WTC11 (cell line): ENCODE results near the gene KRT222. TPM values are rescaled to one million over a fixed set of nuclear protein-coding genes. Genes with fewer than 3 reads are reported as not detected.

Experiments
- ATAC-seq: fragments of 200-7000 bp; cut with Tn5 transposase; 2 replicates; pipeline ENCODE4 v1.10.0; 2021; ENCODE audit warnings: mild to moderate bottlenecking, moderate library complexity
- CTCF ChIA-PET: fragments of 300-600 bp; sonication (Branson Sonifier 250); formaldehyde crosslinking; loops from one replicate; lab custom pipeline; 2021; ENCODE audit warnings: antibody characterized with exemption; lab: Charles Lee
- POLR2A ChIA-PET: fragments of 350-600 bp; sonication (Branson Sonifier 250); formaldehyde crosslinking; loops from one replicate; lab custom pipeline; 2021; ENCODE audit warnings: antibody characterized with exemption; lab: Charles Lee
- DNase-seq: peaks from one replicate; pipeline ENCODE4 v3.0.0; 2021; ENCODE audit warnings: low spot score
- H3K27ac Mint-ChIP-seq: 2 replicates; pipeline ENCODE4 v1.8.0; 2021; ENCODE audit warnings: mixed read lengths
- H3K27me3 Mint-ChIP-seq: 2 replicates; pipeline ENCODE4 v1.8.0; 2021; ENCODE audit warnings: low read depth, mild to moderate bottlenecking, moderate library complexity, mixed read lengths
- H3K36me3 Mint-ChIP-seq: 2 replicates; pipeline ENCODE4 v1.8.0; 2021; ENCODE audit warnings: mixed read lengths
- H3K4me1 Mint-ChIP-seq: 2 replicates; pipeline ENCODE4 v1.8.0; 2022; ENCODE audit warnings: mixed read lengths
- H3K4me3 Mint-ChIP-seq: 2 replicates; pipeline ENCODE4 v1.8.0; 2021; ENCODE audit warnings: mild to moderate bottlenecking, moderate library complexity, mixed read lengths
- H3K9me3 Mint-ChIP-seq: 2 replicates; pipeline ENCODE4 v1.8.0; 2021; ENCODE audit warnings: mixed read lengths
- AFF4 ChIP-seq: sonication (generic); formaldehyde crosslinking; IDR thresholded peaks from 2 replicates; pipeline ENCODE4 v1.8.1; 2023; ENCODE audit warnings: mild to moderate bottlenecking, missing genetic modification reagents, borderline replicate concordance
- ATF1 ChIP-seq: sonication (generic); formaldehyde crosslinking; IDR thresholded peaks from 2 replicates; pipeline ENCODE4 v1.8.1; 2023; ENCODE audit warnings: mild to moderate bottlenecking, moderate library complexity, missing genetic modification reagents
- CDX4 ChIP-seq: fragments of 250-450 bp; sonication (Bioruptor Pico); IDR thresholded peaks from 2 replicates; pipeline ENCODE4 v1.9.0; 2021; ENCODE audit warnings: moderate library complexity, mild to moderate bottlenecking, inconsistent platforms, borderline replicate concordance
- E2F5 ChIP-seq: sonication (generic); formaldehyde crosslinking; IDR thresholded peaks from 2 replicates; pipeline ENCODE4 v1.8.1; 2022; ENCODE audit warnings: mild to moderate bottlenecking, moderate library complexity, missing genetic modification reagents
- ELF4 ChIP-seq: sonication (generic); formaldehyde crosslinking; IDR thresholded peaks from 2 replicates; pipeline ENCODE4 v1.8.1; 2022; ENCODE audit warnings: low read depth, mild to moderate bottlenecking, moderate library complexity, missing genetic modification reagents
- EMX1 ChIP-seq: fragments of 250-450 bp; sonication (Bioruptor Pico); IDR thresholded peaks from 2 replicates; pipeline ENCODE4 v1.8.0; 2021; ENCODE audit warnings: mild to moderate bottlenecking
- ETV6 ChIP-seq: sonication (generic); formaldehyde crosslinking; IDR thresholded peaks from 2 replicates; pipeline ENCODE4 v1.8.1; 2022; ENCODE audit warnings: mild to moderate bottlenecking, missing genetic modification reagents
- GABPB1 ChIP-seq: sonication (generic); formaldehyde crosslinking; IDR thresholded peaks from 2 replicates; pipeline ENCODE4 v1.8.1; 2023; ENCODE audit warnings: mild to moderate bottlenecking, missing genetic modification reagents
- IRF1 ChIP-seq: sonication (generic); formaldehyde crosslinking; IDR thresholded peaks from 2 replicates; pipeline ENCODE4 v1.8.0; 2023; ENCODE audit warnings: missing genetic modification reagents
- KAT7 ChIP-seq: sonication (generic); formaldehyde crosslinking; IDR thresholded peaks from 2 replicates; pipeline ENCODE4 v1.8.1; 2023; ENCODE audit warnings: missing genetic modification reagents, mild to moderate bottlenecking, borderline replicate concordance
- MXD4 ChIP-seq: fragments of 250-450 bp; sonication (Bioruptor Pico); IDR thresholded peaks from 2 replicates; pipeline ENCODE4 v1.8.0; 2021; ENCODE audit warnings: mild to moderate bottlenecking, moderate library complexity, borderline replicate concordance
- MYBL2 ChIP-seq: sonication (generic); formaldehyde crosslinking; IDR thresholded peaks from 2 replicates; pipeline ENCODE4 v1.8.1; 2023; ENCODE audit warnings: mild to moderate bottlenecking, moderate library complexity, missing genetic modification reagents
- NFATC4 ChIP-seq: fragments of 250-450 bp; sonication (Bioruptor Pico); IDR thresholded peaks from 2 replicates; pipeline ENCODE4 v1.9.0; 2021; ENCODE audit warnings: mild to moderate bottlenecking
- NR3C1 ChIP-seq: sonication (generic); formaldehyde crosslinking; conservative IDR thresholded peaks from 2 replicates; pipeline ENCODE4 v1.8.1; 2023; ENCODE audit warnings: low read depth, mild to moderate bottlenecking, missing genetic modification reagents
- OVOL2 ChIP-seq: fragments of 250-450 bp; sonication (Bioruptor Pico); IDR thresholded peaks from 2 replicates; pipeline ENCODE4 v1.9.0; 2021; ENCODE audit warnings: mild to moderate bottlenecking, borderline replicate concordance
- PRRX2 ChIP-seq: fragments of 250-450 bp; sonication (Bioruptor Pico); IDR thresholded peaks from 2 replicates; pipeline ENCODE4 v1.8.0; 2021; ENCODE audit warnings: mild to moderate bottlenecking
- SP1 ChIP-seq: sonication (generic); formaldehyde crosslinking; conservative IDR thresholded peaks from 2 replicates; pipeline ENCODE4 v1.8.1; 2022; ENCODE audit warnings: missing genetic modification reagents
- TEAD1 ChIP-seq: sonication (generic); formaldehyde crosslinking; IDR thresholded peaks from 2 replicates; pipeline ENCODE4 v1.8.0; 2022; ENCODE audit warnings: mild to moderate bottlenecking, missing genetic modification reagents
- ZBTB21 ChIP-seq: sonication (generic); formaldehyde crosslinking; IDR thresholded peaks from 2 replicates; pipeline ENCODE4 v1.8.1; 2023; ENCODE audit warnings: mild to moderate bottlenecking, missing genetic modification reagents, borderline replicate concordance
- ZBTB43 ChIP-seq: sonication (generic); formaldehyde crosslinking; IDR thresholded peaks from 2 replicates; pipeline ENCODE4 v1.8.1; 2023; ENCODE audit warnings: mild to moderate bottlenecking, missing genetic modification reagents
- ZNF317 ChIP-seq: sonication (generic); formaldehyde crosslinking; IDR thresholded peaks from 2 replicates; pipeline ENCODE4 v1.8.1; 2023; ENCODE audit warnings: low read depth, mild to moderate bottlenecking, moderate library complexity, missing genetic modification reagents, borderline replicate concordance
- ZNF416 ChIP-seq: fragments of 250-450 bp; sonication (Bioruptor Pico); IDR thresholded peaks from 2 replicates; pipeline ENCODE4 v1.9.0; 2021; ENCODE audit warnings: mild to moderate bottlenecking, inconsistent platforms
- ZNF671 ChIP-seq: fragments of 250-450 bp; sonication (Bioruptor Pico); IDR thresholded peaks from 2 replicates; pipeline ENCODE4 v1.8.0; 2021; ENCODE audit warnings: mild to moderate bottlenecking
- ZSCAN18 ChIP-seq: fragments of 250-450 bp; sonication (Bioruptor Pico); IDR thresholded peaks from 2 replicates; pipeline ENCODE4 v2.1.2; 2022; ENCODE audit warnings: mild to moderate bottlenecking, moderate library complexity
- total RNA-seq: library from RNA; stranded (reverse); gene quantifications from 3 replicates; pipeline ENCODE4 v1.2.3, GENCODE V29; 2021

Gene KRT222
- total RNA-seq, 1 experiment from 2014 or later, result 0.09 TPM

- TF ChIP-seq ATF1 (CRISPR knock-in tag), result no peak
- TF ChIP-seq ZBTB21 (CRISPR knock-in tag), result no peak
- no peak for TF ChIP-seq KAT7 (CRISPR knock-in tag)
- TF ChIP-seq NR3C1 (CRISPR knock-in tag), result no peak
- no peak for TF ChIP-seq ZNF416 (CRISPR knock-in tag)
- no peak for TF ChIP-seq E2F5 (CRISPR knock-in tag)
- TF ChIP-seq ZNF671, result no peak
- TF ChIP-seq ZBTB43 (CRISPR knock-in tag), result no peak
- no peak for TF ChIP-seq ELF4 (CRISPR knock-in tag)
Measured at GRCh38 chr17:40695874-40696472, 31.0 kb upstream of the KRT222 start (continued).

- ChIA-PET POLR2A (no interaction called here), CTCF (interaction anchor here (0.6 to 1.6 kb wide), 2 partner anchors 30 to 193 kb away, joined by 3 to 4 read pairs; partner anchors contain the start of genes KRT222 and TNS4)
- no peak for TF ChIP-seq KAT7 (CRISPR knock-in tag)
- no peak for TF ChIP-seq CDX4 (CRISPR knock-in tag)
- TF ChIP-seq GABPB1 (CRISPR knock-in tag), result no peak
- TF ChIP-seq OVOL2 (CRISPR knock-in tag), result no peak
- Mint-ChIP-seq H3K4me1 (peaks cover 5% of the 10 kb centered on the region), H3K36me3 (no peaks in the 10 kb centered on the region), H3K4me3 (no peak overlapping the region), H3K27me3 (no peaks in the 10 kb centered on the region), H3K27ac (no peak overlapping the region), H3K9me3 (no peaks in the 10 kb centered on the region)
- ATAC-seq (no peak), DNase-seq (no peak)
Measured at GRCh38 chr17:40694584-40694983, 29.6 kb upstream of the KRT222 start.

- POLR2A ChIA-PET, result no interaction called here
- DNase-seq, result no peak
- no peaks in the 10 kb centered on the region for H3K4me1 Mint-ChIP-seq
- H3K27ac Mint-ChIP-seq, result no peak overlapping the region
- no peak for ATAC-seq
- TF ChIP-seq ETV6, result no peak
- no peak for TF ChIP-seq SP1 (CRISPR knock-in tag)
- no peak for TF ChIP-seq NFATC4 (CRISPR knock-in tag)
- TF ChIP-seq OVOL2 (CRISPR knock-in tag), result no peak
- TF ChIP-seq AFF4 (CRISPR knock-in tag), result no peak
- TF ChIP-seq NR3C1 (CRISPR knock-in tag), result no peak
- no peak for TF ChIP-seq ZSCAN18
- TF ChIP-seq IRF1 (CRISPR knock-in tag), result no peak
- no peak for TF ChIP-seq MXD4 (CRISPR knock-in tag)
- no peak for TF ChIP-seq KAT7 (CRISPR knock-in tag)
- no peak for TF ChIP-seq PRRX2 (CRISPR knock-in tag)
- no peak for TF ChIP-seq ZNF317
- no peak for TF ChIP-seq MYBL2 (CRISPR knock-in tag)
- TF ChIP-seq ATF1 (CRISPR knock-in tag), result no peak
- no peak for TF ChIP-seq TEAD1 (CRISPR knock-in tag)
- TF ChIP-seq EMX1 (CRISPR knock-in tag), result no peak
- H3K4me3 Mint-ChIP-seq, result no peak overlapping the region
- 0 out of 2 replicates have a peak, but pooled peaks cover 1% of the 10 kb centered on the region for H3K27me3 Mint-ChIP-seq
- CTCF ChIA-PET, result interaction anchor here (1.5 kb wide), 1 partner anchor 67 kb away, joined by 5 read pairs; no protein-coding TSS in a partner anchor
- H3K36me3 Mint-ChIP-seq, result no peaks in the 10 kb centered on the region
- no peaks in the 10 kb centered on the region for H3K9me3 Mint-ChIP-seq
Measured at GRCh38 chr17:40687106-40687505, 22.1 kb upstream of the KRT222 start.
